Breast epithelium (tissue), 4 donors: ENCODE data around the gene TRIP4. TPM values are rescaled to one million over a fixed set of nuclear protein-coding genes. Genes with fewer than 3 reads are reported as not detected.

ENCODE experiments used
- DNase-seq, 2 donors: peaks; one replicate each; pipeline ENCODE4 v3.0.0-alpha.2; 2019; ENCODE audit warnings: low spot score in 2 of 2
- H3K27ac ChIP-seq, 2 donors: fragments of 200-600 bp; sonication (generic) in 1 of 2; one replicate each; pipeline ENCODE4 v1.5.1; 2016 to 2019; ENCODE audit warnings: mild to moderate bottlenecking in 1 of 2
- H3K27me3 ChIP-seq, 2 donors: fragments of 200-600 bp; sonication (generic) in 1 of 2; one replicate each; pipeline versions ENCODE4 v1.5.1 to v1.6.0; 2017 to 2019; ENCODE audit warnings: control low read depth in 1 of 2, mild to moderate bottlenecking in 1 of 2
- H3K36me3 ChIP-seq: fragments of 200-600 bp; one replicate; pipeline ENCODE4 v1.5.1; 2019
- H3K4me1 ChIP-seq, 2 donors: fragments of 200-600 bp; sonication (generic); one replicate each; pipeline ENCODE4 v1.5.1; 2016 to 2019; ENCODE audit warnings: control low read depth in 1 of 2
- H3K4me3 ChIP-seq, 3 donors: fragments of 200-600 bp; sonication (generic); 1 replicate in 2 of 3; 2 replicates in 1 of 3; pipeline ENCODE4 v1.5.1; 2016 to 2019; ENCODE audit warnings: mild to moderate bottlenecking in 3 of 3, moderate library complexity in 2 of 3
- H3K9me3 ChIP-seq, 2 donors: fragments of 200-600 bp; sonication (generic) in 1 of 2; one replicate each; pipeline ENCODE4 v1.5.1; 2016 to 2019; ENCODE audit warnings: control low read depth in 1 of 2
- CTCF ChIP-seq, 3 donors: fragments of 450-650 bp; IDR thresholded peaks; one replicate each; pipeline ENCODE4 v1.5.1; 2016 to 2017; ENCODE audit warnings: antibody characterized with exemption in 3 of 3, mild to moderate bottlenecking in 3 of 3, moderate library complexity in 3 of 3
- POLR2A ChIP-seq: fragments of 450-650 bp; IDR thresholded peaks from one replicate; pipeline ENCODE4 v1.6.1; 2016; ENCODE audit warnings: antibody characterized with exemption, mild to moderate bottlenecking, moderate library complexity
- POLR2AphosphoS5 ChIP-seq, 3 donors: sonication (generic); formaldehyde crosslinking; IDR thresholded peaks; one replicate each; pipeline ENCODE4 v1.6.1; 2017; ENCODE audit warnings: antibody characterized with exemption in 3 of 3
- intact Hi-C: fragments of 100-400 bp; cut with DNase I; formaldehyde crosslinking; loops from one replicate; pipeline ENCODE4 v1.15.1; 2023; ENCODE audit warnings: low total_unique reads
- total RNA-seq, 3 donors: library from RNA; depleted of rRNA; stranded (reverse); fragments of >200 nt; gene quantifications; one replicate each; pipeline ENCODE4 v1.1.0, GENCODE V29; 2016

The TRIP4 gene
- total RNA-seq, 3 donors from 2014 or later: 11.8 to 17.1 (median 16.1) TPM

GRCh38 chr15:64429448-64429847 is 41.8 kb downstream of the TRIP4 start:
- Histone ChIP-seq H3K27ac (peak overlapping the region in 1 of 2 donors; percentile 27), H3K4me3 (no peak overlapping the region), H3K27me3 (no peaks in the 10 kb centered on the region), H3K4me1 (no peaks in the 10 kb centered on the region), H3K9me3 (no peaks in the 10 kb centered on the region), H3K36me3 (no peaks in the 10 kb centered on the region)
- intact Hi-C loops: no loop called here
- TF ChIP-seq CTCF (IDR thresholded peaks at IDR 0.05) (no peak), POLR2A (no peak), POLR2AphosphoS5 (IDR thresholded peaks at IDR 0.05) (no peak)
- DNase-seq: no peak

- DNase-seq: no peak
- intact Hi-C loops: loop anchor here (10.0 kb wide), 1 partner anchor 245 kb away; no protein-coding TSS in a partner anchor
- no peak overlapping the region for H3K4me3 ChIP-seq
- TF ChIP-seq POLR2A: no peak
- no peak for TF ChIP-seq CTCF (IDR thresholded peaks at IDR 0.05)
- TF ChIP-seq POLR2AphosphoS5 (IDR thresholded peaks at IDR 0.05): no peak
- no peaks in the 10 kb centered on the region for H3K36me3 ChIP-seq
- H3K4me1 ChIP-seq: no peaks in the 10 kb centered on the region
- H3K27me3 ChIP-seq: no peaks in the 10 kb centered on the region
- peak overlapping the region; percentile 27 to 61 for H3K27ac ChIP-seq
- H3K9me3 ChIP-seq: no peaks in the 10 kb centered on the region
These were observed 42.5 kb downstream of the TRIP4 start for GRCh38 chr15:64430000-64430735.

GRCh38 chr15:64437982-64438381 is 50.3 kb downstream of the TRIP4 start:
- no peak overlapping the region for H3K27ac ChIP-seq
- H3K4me3 ChIP-seq: no peak overlapping the region
- H3K27me3 ChIP-seq: no peaks in the 10 kb centered on the region
- no peaks in the 10 kb centered on the region for H3K4me1 ChIP-seq
- DNase-seq: no peak
- H3K9me3 ChIP-seq: no peaks in the 10 kb centered on the region
- TF ChIP-seq POLR2A: no peak
- intact Hi-C loops: loop anchor here (10.0 kb wide), 1 partner anchor 237 kb away; no protein-coding TSS in a partner anchor
- H3K36me3 ChIP-seq: no peaks in the 10 kb centered on the region

- intact Hi-C loops: loop anchor here (10.0 kb wide), 1 partner anchor 236 kb away; no protein-coding TSS in a partner anchor
- Histone ChIP-seq H3K9me3 (no peaks in the 10 kb centered on the region), H3K36me3 (no peaks in the 10 kb centered on the region), H3K27ac (no peak overlapping the region), H3K4me3 (no peak overlapping the region), H3K4me1 (peaks cover 3 to 4% of the 10 kb centered on the region in 2 donors), H3K27me3 (no peaks in the 10 kb centered on the region)
- TF ChIP-seq POLR2A: no peak
- TF ChIP-seq POLR2AphosphoS5 (IDR thresholded peaks at IDR 0.05): no peak
- no peak for TF ChIP-seq CTCF (IDR thresholded peaks at IDR 0.05)
- DNase-seq: no peak
These were observed 51.2 kb downstream of the TRIP4 start for GRCh38 chr15:64438653-64439447.

- no peak for DNase-seq
- H3K36me3 ChIP-seq: no peaks in the 10 kb centered on the region
- H3K27me3 ChIP-seq: no peaks in the 10 kb centered on the region
- H3K27ac ChIP-seq: no peak overlapping the region
- TF ChIP-seq POLR2AphosphoS5 (IDR thresholded peaks at IDR 0.05): no peak
- no peak for TF ChIP-seq POLR2A
- no peak for TF ChIP-seq CTCF (IDR thresholded peaks at IDR 0.05)
- H3K4me1 ChIP-seq: peaks cover 3 to 4% of the 10 kb centered on the region in 2 donors
- H3K9me3 ChIP-seq: no peaks in the 10 kb centered on the region
- intact Hi-C loops: no loop called here
- no peak overlapping the region for H3K4me3 ChIP-seq
These were observed 54.2 kb downstream of the TRIP4 start for GRCh38 chr15:64441852-64442251.
